ENCODE results near the gene RNU1-3.
"Not testable (repeated sequence)": the region's sequence is repeated elsewhere in the genome, so short reads cannot be mapped to it uniquely, and the experiment has no call there.

Gene RNU1-3

GRCh38 chr1:16636551-16637195 is 30.1 kb downstream of the RNU1-3 start:
- DNase-seq = not testable (repeated sequence)

DNA sequence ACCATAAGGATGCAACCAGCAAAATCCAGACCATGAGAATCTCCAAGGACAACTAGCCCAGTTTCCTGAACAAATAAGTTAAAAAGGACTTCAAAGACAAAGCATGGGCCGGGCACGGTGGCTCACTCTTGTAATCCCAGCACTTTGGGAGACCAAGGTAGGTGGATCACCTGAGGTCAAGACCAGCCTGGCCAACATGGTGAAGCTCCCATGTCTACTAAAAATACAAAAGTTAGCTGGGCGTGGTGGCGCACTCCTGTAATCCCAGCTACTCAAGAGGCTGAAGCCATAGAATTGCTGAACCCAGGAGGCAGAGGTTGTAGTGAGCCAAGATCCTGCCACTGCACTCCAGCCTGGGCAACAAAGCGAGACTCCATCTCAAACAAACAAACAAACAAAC is 30.8 kb downstream of the RNU1-3 start:
- not testable (repeated sequence) for DNase-seq

- not testable (repeated sequence) for DNase-seq
These were observed 33.0 kb downstream of the RNU1-3 start for GRCh38 chr1:16633540-16634282.

DNA sequence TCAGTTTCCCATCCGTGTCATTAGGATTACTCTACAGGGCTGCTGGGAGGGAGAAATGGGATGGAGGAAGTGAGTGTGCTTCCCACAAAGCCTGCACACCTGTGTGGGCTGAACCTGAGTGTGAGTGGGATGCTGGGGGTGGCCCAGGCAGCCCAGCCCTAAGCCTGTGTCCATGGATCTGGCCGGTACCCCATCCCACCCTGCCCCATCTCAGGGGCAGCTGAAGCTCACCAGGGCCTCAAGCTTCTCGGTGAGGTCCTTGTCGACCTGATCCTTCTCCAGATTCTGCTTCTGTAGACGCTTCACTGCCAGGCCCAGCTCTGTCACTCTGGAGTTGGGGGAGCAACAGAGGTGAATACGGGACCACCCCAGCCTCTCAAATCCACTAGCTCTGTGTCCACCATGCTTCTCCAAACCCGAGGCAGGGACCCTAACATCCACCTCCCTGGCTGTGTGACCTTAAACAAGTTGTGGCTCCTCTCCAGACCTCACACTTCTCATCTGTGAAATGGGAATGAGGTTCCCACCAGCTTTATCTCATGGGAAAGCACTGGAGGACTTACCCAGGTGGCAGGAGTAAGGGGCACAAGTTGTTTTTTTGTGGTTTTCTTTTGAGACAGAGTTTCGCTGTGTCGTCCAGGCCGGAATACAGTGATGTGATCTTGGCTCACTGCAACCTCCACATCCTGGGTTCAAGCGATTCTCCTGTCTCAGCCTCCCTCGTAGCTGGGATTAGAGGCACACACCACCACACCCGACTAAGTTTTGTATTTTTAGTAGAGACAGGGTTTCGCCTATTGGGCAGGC is 34.5 kb downstream of the RNU1-3 start:
- DNase-seq = not testable (repeated sequence)

- no peak for DNase-seq
These were observed 35.3 kb downstream of the RNU1-3 start for GRCh38 chr1:16631248-16632043.

DNA sequence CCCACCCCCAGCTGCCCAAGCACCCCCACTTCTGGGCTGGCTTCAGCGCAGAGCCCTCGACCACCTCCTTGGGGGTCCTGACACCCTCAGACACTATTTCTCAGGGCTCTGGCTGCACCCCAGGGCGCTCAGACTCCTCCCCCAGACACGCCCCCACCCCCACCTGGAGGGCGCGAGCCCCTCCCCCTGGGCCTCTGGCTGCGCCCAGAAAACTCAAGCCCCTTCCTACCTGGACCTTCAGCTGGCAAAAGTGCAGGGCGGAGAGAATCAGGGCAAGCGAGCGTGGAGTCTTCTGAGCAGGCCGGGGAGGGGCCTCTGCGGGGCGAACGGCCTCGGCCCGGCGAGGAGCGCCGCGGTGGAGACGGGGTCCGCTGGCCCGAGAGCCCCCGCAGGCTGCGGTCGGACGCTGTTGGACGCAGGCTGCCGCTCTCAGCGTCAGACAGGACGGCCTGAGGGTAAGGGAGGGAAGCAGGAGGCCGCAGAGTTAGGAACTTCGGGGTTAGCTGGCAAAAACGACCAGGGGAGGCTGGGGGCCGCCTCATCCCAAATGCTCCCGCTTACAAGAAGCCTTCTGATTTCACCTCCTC is 36.0 kb downstream of the RNU1-3 start:
- no peak for DNase-seq

DNA sequence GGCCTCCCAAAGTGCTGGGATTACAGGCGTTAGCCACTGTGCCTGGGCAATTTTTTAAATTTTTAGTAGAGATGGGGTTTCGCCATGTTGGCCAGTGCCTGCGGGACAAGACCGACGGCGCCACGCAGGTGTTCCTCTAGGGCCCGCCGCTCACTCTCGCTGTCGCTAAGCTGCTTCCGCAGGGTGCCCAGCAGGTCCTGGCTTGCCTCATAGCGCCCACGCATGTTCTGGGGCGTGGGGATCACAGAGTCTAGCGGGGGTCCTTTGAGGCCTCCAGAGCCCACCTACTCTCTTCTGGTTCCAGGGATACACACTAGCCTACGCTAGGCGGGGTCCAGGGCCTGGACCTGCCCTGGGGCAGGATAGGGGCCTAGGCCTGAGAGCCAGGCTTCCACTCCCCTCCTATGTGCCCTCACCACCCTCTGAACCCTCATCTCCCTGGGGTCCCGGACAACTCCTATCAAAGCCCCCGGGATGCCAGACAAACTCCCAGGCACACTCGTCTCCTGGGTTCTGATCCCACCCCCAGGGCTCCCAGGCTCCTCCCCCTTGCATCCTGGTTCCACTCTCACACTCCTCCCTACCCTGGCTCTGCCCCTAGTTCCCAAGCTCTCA is 36.7 kb downstream of the RNU1-3 start:
- DNase-seq = not testable (repeated sequence)

- DNase-seq = no peak
These were observed 38.2 kb downstream of the RNU1-3 start for GRCh38 chr1:16628361-16629111.

DNA sequence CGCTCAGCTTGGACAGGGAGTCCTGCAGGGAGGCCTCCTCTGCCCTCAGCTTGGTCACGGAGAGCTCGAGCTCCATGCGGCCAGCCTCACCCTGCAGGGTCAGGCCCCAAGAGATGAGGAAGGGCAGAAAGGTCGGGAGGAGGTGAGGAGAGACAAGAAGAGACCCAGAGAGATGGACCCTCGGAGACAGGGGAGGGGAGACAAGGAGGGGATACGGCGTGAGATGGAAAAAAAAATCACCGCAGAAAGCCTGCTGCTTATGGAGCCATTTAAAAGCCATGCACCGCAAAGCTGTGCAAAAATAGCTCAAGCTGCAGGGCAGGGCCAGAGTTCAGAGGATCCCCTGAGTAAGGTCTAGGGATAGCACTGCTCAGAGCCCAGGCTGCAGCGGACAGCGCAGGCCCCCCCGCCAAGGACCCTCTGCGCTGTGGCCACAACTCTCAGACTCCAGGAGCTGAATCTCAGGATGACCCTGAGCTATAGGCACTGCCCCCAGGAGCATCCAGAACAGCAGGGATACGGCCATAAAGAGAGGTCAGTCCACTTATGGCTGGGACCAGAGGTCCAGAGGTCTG is 40.3 kb downstream of the RNU1-3 start:
- not testable (repeated sequence) for DNase-seq

DNA sequence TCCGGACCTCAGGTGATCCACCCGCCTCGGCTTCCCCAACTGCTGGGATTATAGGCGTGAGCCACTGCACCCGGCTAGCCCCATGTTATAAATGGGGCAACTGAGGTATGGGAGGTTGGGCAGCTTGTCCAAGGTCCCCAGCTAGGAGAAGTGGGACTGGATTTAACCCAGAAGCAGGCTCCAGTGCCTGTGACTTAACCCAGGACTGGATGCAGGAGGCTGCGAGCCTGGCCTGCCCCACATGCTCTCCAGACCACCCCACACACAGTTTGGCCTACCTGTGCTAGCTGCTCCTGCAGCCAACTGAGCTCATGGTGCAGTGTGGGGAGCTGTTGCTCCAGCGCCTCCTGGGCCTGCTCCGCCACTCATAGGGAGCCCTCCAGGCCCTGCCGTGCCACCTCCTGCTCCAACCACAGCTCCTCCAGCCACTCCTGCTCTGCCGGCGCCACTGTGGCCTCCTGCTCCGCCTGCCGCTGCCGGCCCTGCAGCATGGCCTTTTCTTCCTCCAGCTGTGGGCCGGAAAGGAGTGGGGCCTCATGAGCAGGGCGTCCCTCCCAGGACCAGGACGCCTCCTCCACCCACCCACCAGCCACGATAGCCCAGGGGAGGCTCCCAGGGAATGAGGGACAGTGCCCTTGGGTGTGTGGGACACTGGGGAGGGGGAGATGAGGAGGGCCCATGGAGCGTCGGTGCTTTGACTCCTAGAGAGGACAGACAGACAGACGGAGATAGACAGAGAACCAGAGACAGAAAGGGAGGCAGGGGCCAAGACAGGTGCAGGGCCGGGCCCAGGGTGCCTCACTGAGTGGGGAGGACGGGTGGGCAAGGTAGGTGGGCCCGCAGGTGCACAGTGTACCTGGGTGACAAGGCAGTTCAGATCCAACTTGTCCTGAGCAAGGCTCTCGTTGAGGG is 41.0 kb downstream of the RNU1-3 start:
- DNase-seq = no peak

DNA sequence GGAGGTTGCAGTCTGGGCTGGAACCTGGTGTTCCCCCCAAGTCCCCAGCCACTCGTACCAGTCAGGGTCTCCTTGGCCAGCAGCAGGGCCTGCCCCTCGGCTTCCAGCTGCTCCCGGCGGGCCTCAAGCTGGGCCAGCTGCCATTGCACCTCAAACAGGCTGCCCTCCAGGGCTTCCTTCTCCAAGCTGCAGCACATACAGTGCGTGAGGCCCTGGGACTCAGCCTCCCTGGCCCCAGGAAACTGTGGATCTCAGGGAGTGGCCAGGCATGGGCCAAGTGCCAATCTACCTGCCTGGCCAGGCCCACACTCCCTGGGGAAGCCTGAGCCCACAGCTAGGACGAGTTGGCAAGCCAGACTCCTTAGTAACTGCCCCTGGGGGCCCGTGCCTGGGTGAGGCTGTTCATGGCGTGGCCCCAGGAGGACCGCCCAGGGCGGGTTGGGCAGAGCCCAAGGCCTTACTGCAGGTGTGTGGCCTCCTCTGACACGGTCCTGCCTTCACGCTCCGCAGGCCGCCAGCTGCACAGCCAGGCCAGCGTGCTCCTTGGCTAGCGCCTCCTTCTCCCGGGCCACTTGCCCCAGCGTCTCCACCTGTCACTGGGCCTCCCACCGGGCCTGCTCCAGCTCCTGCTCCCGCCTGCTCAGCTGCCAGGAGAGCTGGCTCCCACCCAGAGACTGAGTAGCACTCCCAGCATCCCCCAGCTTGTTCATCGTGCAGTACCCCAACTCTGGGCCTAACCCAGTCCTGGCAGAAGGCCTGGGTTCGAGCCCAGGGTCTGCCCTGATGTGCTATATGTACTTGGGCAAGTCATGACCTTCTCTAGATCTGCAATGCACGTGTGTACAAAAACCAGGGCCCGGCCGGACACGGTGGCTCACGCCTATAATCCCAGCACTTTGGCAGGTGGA is 42.7 kb downstream of the RNU1-3 start:
- DNase-seq = peak; percentile 99

GRCh38 chr1:16623337-16623736 is 43.4 kb downstream of the RNU1-3 start:
- DNase-seq = peak; percentile 88

DNA sequence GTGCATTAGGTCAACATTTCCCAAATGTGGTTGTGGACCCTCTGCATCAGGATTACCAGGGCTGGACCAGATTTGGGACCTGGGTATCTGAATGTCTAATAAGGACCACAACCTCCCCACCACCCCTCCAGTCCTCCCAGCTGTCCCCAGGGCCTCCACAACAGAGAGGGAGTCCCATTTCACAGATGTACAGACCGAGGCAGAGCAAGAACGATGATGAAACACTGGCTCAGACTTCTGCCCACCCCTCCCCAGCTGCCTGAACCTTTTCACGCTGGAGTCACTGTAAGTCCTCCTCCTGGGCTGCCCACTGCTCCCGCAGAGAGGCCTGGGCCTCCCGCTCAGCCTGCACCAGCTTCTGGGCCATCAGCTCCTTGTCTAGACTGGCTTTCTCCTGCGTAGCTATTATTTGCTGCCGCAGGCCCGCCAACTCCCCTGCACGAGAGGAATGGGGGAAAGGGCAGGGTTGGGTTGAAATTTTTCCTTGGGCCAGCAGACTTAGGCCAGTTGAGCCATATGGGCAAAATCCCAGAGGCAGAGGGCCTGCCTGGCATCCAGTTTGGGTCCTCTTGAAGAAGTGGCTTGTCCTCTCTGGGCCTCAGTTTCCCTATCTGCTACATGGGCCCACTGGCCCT is 45.0 kb downstream of the RNU1-3 start:
- not testable (repeated sequence) for DNase-seq

DNA sequence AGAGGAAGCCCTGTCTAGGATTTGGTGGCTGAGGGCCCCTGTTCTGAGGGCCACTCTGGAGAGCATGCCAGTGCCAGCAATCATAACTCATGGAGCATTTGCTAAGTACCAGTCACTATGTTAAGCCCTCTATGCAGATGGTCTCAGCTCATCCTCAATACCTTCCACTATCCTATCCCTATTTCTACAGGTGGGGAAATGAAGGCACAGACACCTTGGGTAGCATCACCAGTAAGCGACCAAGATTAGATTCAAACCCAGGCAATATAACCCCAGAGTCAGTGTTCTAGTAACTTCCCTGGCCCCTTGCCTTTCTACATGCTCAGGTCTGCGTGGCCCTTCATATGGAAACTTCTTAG is 45.5 kb downstream of the RNU1-3 start:
- DNase-seq = no peak

- DNase-seq = not testable (repeated sequence)
These were observed 46.8 kb downstream of the RNU1-3 start for GRCh38 chr1:16619803-16620501.

DNA sequence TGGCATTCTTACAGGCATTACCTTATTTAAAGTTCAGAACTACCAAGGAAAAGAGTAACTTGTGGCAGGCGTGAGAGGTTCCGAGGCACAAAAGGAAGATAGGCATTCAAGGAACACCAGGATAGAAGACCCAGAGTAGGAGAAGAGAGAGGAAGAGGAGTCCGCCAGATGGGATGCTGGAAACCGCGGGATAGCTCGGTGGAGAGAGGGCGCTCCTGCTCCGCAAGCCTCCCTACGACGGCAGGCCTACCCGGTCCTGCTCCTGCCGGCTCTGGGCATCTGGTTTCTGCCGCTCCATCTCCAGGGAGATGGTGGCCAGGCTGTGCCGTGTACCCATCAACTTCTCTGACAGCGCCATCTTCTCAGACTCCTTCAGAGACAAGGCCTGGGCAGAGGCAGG is 48.0 kb downstream of the RNU1-3 start:
- no peak for DNase-seq

- no peak for DNase-seq
These were observed 48.8 kb downstream of the RNU1-3 start for GRCh38 chr1:16617778-16618580.
